Right ventricle myocardium inferior (tissue), 1 donor: Measurements from ENCODE around the gene MRPS27. TPM values are rescaled to one million over a fixed set of nuclear protein-coding genes. Genes with fewer than 3 reads are reported as not detected.

Experiments
- ATAC-seq: fragments of 200-7000 bp; cut with Tn5 transposase; one replicate; pipeline ENCODE4 v1.9.1; 2020; ENCODE audit warnings: mild to moderate bottlenecking, moderate library complexity
- DNase-seq: peaks from one replicate; pipeline ENCODE4 v3.0.0; 2021; ENCODE audit errors: missing footprints
- intact Hi-C: fragments of 100-400 bp; cut with DNase I; formaldehyde crosslinking; loops from one replicate; pipeline ENCODE4 v1.11.0; 2022
- total RNA-seq: library from RNA; stranded (reverse); fragmentation: NEBNext Ultra II Directional; extraction: Animal tissue kit (Norgen Biotek cat#: 25700); gene quantifications from one replicate; pipeline ENCODE4 v1.2.1, GENCODE V29; 2021
- donor health status: DM: no; HTN: yes; CAD: no; lungs with severe emphysema.

Gene MRPS27
- total RNA-seq, 1 donor from 2014 or later: 65.5 TPM

GRCh38 chr5:72244862-72245371, 75.1 kb downstream of the MRPS27 start:
- DNase-seq: no peak
- intact Hi-C loops: loop anchor here (5.0 kb wide), 1 partner anchor 33 kb away; no protein-coding TSS in a partner anchor
- ATAC-seq: peak; percentile 71

- ATAC-seq (no peak), DNase-seq (no peak)
- intact Hi-C loops: no loop called here
These were observed 76.3 kb downstream of the MRPS27 start for GRCh38 chr5:72243706-72244105.

DNA sequence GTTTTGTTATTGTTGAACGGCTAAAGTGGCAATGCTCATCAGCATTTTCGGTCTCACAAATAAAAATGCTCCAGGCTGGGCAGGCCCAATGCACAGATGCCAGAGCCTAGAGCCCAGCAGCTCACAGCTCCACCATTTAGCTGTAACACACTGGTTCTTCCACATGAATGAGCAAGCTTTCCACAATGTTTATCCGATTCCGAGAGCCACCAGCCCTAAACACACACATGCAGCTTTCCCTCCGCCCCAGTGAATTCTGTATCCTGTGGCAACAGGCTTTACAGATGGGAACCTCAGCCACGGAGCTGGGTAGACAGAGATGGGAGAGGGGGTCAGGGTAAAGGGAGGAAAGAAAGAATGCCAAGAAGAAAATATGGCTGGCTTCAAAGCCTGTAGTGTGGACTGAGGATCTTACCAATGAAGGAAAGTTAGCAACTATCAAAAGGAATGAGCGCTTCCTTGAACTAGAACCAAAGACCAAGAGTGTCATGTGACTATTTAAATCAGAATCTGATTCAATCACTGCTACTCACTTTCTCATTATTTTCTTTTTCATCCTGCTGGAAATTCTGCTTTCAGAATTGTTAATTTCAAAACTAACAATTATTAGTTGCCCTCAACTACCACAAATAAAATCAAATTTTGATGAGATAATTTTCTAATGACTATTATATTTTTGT, 77.1 kb downstream of the MRPS27 start:
- ATAC-seq (no peak), DNase-seq (no peak)
- intact Hi-C loops: no loop called here

GRCh38 chr5:72241346-72242003, 78.6 kb downstream of the MRPS27 start:
- DNase-seq (no peak), ATAC-seq (no peak)
- intact Hi-C loops: no loop called here

GRCh38 chr5:72238712-72239445, 81.2 kb downstream of the MRPS27 start:
- ATAC-seq (no peak), DNase-seq (no peak)
- intact Hi-C loops: no loop called here

- ATAC-seq (no peak), DNase-seq (no peak)
- intact Hi-C loops: no loop called here
These were observed 82.2 kb downstream of the MRPS27 start for GRCh38 chr5:72237879-72238278.

DNA sequence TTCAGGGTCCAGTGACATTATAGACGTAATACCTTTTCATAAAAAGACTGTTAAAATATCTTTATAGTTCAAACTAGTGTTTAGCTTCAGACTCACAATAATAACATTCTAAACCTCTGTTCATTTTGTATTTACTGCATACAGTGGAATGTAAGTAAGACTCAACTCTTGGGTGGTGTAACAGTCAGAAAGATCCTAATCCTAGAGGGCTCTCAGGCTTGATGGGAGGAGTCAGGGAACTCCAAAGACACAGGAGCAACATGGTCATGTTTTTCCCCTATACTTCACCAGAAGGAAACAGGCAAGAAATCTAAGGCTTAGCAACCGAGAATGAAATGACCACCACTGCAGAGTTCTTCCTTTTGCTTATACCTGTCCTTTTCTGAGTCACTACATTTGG, 82.6 kb downstream of the MRPS27 start:
- intact Hi-C loops: no loop called here
- no peak for ATAC-seq
- no peak for DNase-seq

DNA sequence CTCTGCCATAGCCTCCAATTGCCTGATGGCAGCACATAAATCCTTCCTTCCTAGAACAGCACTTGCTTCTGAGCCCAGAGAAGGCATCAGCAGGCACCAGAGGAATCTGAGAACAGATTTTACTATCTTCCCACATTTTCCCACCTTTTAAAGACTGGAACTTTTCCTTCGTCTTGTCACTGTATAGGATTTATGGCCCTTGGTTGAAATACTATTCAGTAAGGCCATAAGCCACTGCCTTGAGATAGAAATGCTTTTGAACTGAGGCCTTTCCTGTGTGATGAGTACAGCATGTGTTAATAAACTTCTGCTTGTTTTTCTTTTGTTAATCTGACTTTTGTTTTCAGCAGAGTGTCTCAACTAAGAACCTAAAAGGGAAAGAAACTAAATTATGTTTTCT, 84.3 kb downstream of the MRPS27 start:
- intact Hi-C loops: no loop called here
- DNase-seq (no peak), ATAC-seq (no peak)

DNA sequence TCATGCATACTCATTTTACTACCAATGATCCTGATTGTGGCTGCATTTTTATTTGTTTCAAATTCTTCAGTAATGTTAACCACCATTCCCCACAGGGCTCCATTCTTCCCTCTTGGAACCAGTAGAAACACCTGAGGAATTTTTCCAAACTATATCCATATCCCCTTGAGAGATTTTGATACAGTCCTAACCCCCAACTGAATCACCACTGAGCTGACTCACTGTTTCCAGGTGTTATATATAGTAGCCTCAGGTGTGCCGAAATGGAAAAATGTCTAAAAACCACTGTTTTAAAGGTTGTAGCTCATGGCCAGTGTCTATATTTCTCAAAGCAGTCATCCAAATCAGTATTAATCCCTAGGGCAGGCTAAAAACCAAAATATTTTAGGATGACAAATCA, 85.2 kb downstream of the MRPS27 start:
- intact Hi-C loops: no loop called here
- DNase-seq (no peak), ATAC-seq (no peak)

DNA sequence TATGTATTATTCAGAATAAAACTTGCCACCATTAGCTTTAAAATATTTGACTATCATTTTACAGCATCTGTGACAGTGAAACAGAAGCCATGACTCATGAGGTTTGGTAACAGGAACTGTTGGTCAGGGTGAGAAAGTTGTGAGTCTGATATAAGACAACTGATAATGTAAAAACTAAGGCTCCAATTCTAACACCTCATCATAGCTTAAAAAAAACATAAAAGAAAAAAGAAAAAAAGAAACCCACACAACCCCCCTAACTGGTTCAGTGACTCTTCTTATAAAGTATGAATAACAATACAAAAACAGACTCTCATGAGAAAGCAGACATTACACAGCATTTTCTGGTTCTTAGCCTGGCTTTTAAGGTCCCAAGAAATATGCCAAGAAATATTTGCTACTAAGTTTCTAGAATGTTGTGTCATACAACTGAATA, 85.8 kb downstream of the MRPS27 start:
- intact Hi-C loops: no loop called here
- DNase-seq: no peak
- ATAC-seq: no peak

DNA sequence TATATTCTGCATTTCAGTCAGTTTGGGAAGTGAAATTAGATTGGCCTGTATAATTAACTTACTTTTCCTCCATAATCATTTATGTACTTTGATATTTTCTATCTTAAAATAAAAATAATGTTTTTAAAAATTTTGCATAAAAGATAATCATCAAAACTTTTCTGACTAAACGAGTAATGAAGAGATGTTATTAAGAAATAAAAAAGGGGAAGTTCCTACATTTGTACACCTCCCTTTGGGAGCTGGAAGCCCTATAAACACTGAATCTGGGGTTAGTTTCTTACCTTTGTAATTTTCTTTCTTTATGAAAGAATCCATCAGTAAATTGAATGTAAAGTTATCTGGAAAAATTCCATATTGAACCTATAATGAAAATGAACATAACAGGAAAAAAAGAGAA, 86.2 kb downstream of the MRPS27 start:
- DNase-seq (no peak), ATAC-seq (no peak)
- intact Hi-C loops: no loop called here

DNA sequence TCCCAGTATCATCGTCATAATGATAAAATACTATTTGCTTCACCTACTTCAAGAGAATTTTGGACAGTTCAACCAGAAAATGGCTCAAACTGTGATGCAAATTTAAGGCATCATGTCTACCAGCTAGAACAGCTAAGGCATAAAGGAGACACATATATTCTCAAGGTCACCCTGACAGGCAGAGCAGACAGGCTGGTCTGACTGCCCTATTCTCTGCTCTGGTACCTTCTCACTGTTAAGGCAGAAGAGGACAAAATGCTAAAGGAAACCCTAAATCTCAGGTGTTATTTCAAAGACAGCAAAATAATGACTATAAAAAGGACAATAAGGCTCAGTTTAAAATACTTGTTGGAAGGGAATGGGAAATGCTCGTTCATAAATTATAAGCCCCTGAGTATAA, 87.2 kb downstream of the MRPS27 start:
- no peak for DNase-seq
- intact Hi-C loops: no loop called here
- ATAC-seq: no peak

DNA sequence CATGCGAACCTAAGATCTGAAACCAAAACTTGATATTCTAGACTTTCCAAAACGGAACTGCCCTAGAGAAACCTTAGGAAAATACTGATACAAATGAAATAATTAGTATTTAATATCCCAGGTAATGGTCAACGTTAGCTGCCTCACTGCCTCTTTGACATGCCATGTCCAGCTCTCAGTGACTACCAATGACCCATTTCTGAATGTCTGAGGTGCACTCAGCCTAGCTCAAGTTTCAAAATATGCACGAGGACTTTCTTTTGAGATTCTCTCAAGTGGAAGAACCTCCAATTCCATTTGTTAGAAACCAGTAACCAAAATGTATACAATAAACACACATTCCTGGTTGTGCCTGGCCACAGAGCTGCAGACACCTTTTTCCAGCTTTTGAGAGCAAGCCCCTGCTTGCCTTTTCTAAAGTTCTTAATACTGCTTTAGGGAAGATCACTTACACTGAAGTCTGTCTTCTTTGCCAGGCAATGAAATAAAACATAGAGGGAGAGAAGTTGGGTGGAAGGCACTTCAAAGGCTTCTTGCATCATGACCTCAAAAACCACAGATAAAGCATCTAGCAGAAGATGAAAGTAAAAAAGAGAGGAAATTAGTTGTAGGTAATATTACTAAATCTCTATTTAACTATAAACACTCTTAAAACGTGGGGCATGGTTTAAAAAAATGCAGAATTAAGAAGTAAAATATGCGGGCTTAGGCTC, 87.9 kb downstream of the MRPS27 start:
- DNase-seq: no peak
- intact Hi-C loops: no loop called here
- ATAC-seq: no peak

- peak; percentile 82 for ATAC-seq
- intact Hi-C loops: no loop called here
- peak; percentile 64 for DNase-seq
These were observed 91.1 kb downstream of the MRPS27 start for GRCh38 chr5:72228960-72229359.

DNA sequence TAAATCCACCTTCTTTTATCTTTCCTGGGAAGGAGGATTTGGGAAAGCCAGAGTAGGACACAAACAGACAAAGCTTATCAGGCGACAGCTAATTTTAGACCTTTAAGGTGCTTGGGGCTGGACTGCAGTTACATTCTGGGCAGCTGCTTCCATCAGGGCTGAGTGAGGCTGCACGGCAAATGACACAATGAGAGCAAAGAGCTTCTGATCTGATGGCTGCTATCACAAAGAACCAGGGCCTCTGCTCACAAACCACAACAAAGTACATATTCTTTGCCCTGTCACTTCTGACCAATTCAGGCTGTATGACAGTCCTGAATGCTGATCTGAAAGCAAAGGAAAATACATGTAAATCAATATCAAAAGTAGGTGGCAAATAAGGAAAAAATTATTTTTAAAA, 93.1 kb downstream of the MRPS27 start:
- intact Hi-C loops: no loop called here
- ATAC-seq (peak; percentile 73), DNase-seq (no peak)

DNA sequence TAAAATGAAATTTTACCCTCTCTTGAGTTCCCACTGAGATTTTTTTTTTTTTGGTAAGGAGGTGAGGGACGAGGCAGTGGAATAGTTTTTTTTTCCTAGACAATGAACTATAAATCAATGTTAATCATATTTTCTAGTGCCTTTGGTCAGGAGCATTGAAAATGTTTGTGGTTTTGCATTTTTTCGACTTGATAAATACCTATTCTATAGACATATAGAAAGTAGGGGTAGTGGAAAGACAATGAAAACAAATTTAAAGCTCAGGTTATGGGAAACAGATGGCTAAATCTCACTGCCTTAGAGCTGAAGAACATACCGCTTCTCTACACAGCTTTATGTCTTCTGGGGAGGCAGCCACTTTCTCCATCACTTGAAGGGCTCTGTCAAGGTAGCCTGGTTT, 94.3 kb downstream of the MRPS27 start:
- intact Hi-C loops: no loop called here
- ATAC-seq (no peak), DNase-seq (no peak)

DNA sequence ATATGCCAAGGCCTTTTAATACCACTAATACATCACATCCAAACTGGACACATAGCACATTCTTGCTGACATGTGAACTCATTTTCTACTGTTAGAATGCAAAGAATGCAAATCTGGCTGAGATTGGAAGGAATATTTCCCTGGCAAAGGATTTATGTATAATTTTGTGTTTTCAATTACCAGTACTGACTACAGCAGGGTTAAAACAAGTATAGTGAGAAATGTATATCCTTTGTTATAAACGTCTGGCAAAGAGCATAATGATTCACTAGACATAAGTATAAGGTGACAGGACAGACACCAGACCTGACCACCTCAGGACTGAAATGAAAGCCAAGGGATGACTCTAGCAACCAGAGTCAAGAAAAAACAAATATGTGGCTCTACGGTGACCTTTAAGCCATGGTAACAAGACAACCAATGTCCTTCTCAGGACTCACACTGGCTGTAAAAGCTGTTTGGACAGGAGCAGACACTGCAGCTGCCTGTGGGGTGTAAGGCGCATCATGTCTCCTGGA, 95.0 kb downstream of the MRPS27 start:
- DNase-seq (no peak), ATAC-seq (no peak)
- intact Hi-C loops: no loop called here

GRCh38 chr5:72223371-72223770, 96.7 kb downstream of the MRPS27 start:
- no peak for DNase-seq
- intact Hi-C loops: no loop called here
- ATAC-seq: no peak

- DNase-seq (no peak), ATAC-seq (no peak)
- intact Hi-C loops: no loop called here
These were observed 97.5 kb downstream of the MRPS27 start for GRCh38 chr5:72222521-72222920.
